ENCODE measurements around the gene KRT4. TPM values are rescaled to one million over a fixed set of nuclear protein-coding genes. Genes with fewer than 3 reads are reported as not detected.
A peak's percentile ranks its signal among the peaks of the same experiment; 100 is the strongest.

KRT4 gene
- total RNA-seq, 1 experiment from 2014 or later: 5.2 TPM

DNA sequence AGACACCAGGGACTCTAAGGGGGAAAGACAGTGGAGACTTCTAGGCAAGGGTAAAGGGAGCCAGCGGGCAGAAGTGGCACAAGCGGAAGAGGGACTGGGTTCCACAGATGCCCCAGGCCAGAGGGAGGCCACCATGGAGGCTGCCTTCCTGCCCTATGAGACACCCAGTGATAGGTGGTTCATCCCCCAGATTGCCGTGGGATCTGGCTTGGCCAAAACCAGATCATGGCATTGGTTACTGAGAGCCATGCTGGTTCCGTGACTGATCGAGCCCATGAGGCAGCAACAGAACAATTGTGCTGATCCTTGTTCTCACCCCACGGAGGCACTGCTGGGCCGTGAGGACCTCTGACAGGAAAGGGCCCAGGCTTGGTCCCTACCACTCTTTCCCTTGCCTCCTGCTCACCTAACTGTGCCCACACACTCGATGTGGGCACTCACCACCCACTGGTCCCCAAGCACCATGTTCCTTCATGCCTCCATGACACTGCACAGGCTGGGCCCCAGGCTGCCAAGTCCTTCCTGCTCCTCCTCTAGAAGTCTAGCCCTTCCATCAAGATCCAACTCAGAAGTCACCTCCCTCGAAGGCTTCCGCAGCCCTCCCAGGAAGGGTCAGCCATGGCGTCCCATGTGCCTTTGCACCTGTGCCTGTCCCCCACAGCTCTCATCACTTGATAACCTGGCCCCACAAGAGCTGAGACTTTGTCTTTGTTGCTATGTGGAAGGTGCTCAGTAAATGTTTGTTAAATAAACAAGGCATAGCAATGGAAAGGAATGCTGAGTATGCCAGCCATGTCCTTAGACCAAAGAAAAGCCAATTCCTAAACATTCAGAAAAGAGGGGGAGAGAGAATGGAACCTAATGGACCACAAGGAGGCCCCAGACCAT lies 12.9 kb upstream of the KRT4 start:
- POLR2A ChIA-PET: no interaction called here
- Mint-ChIP-seq H3K27ac (ENCODE audit: unreplicated experiment) (peak overlapping the region; percentile 99), H3K9me3 (ENCODE audit: unreplicated experiment) (no peaks in the 10 kb centered on the region)

GRCh38 chr12:52825961-52826360 lies 12.0 kb upstream of the KRT4 start:
- H3K36me3 Mint-ChIP-seq (ENCODE audit: insufficient read depth, unreplicated experiment): no peaks in the 10 kb centered on the region
- peak overlapping the region; percentile 99 for H3K27ac Mint-ChIP-seq (ENCODE audit: unreplicated experiment)
- no peak overlapping the region for H3K4me3 Mint-ChIP-seq (ENCODE audit: unreplicated experiment)

More for the DNA sequence above, 12.9 kb upstream of the KRT4 start:
- Mint-ChIP-seq H3K4me3 (ENCODE audit: unreplicated experiment) (peak overlapping the region; percentile 39), H3K4me1 (ENCODE audit: low read depth, unreplicated experiment) (peaks cover 21% of the 10 kb centered on the region), H3K27me3 (ENCODE audit: insufficient read depth, unreplicated experiment) (no peaks in the 10 kb centered on the region), H3K36me3 (ENCODE audit: insufficient read depth, unreplicated experiment) (no peaks in the 10 kb centered on the region)
- Histone ChIP-seq H3K27me3 (replicated peaks; ENCODE audit: control insufficient read depth, insufficient read depth, low read length) (no peaks in the 10 kb centered on the region), H3K9me3 (no peaks in the 10 kb centered on the region), H3K36me3 (ENCODE audit: control insufficient read depth, insufficient read depth, low read length) (no peaks in the 10 kb centered on the region), H3K4me3 (ENCODE audit: low read depth, low read length) (no peak overlapping the region), H3K4me1 (peaks cover 29% of the 10 kb centered on the region)
- CTCF ChIA-PET: interaction anchor here (0.7 to 1.8 kb wide), 3 partner anchors 13 to 51 kb away, joined by 4 to 6 read pairs (median 4); partner anchors contain the start of gene KRT4
- no TSS peak for BruUV-seq (replicated peaks)
- intact Hi-C loops (cut with micrococcal nuclease; ENCODE audit: unreplicated experiment): loop anchor here (2.0 kb wide), 1 partner anchor 38 kb away; no protein-coding TSS in a partner anchor
- DNase-seq: peak in 1 of 2 experiments; percentile 61
- no peak for TF ChIP-seq CTCF (IDR thresholded peaks at IDR 0.05; ENCODE audit: insufficient read depth in 1 of 2, low read depth in 1 of 2, low read length in 1 of 2, severe bottlenecking in 1 of 2, unreplicated experiment in 1 of 2)

More at GRCh38 chr12:52825961-52826360, 12.0 kb upstream of the KRT4 start:
- no TSS peak for BruUV-seq (replicated peaks)
- DNase-seq: no peak
- H3K4me3 ChIP-seq (ENCODE audit: low read depth, low read length): no peak overlapping the region
- Mint-ChIP-seq H3K9me3 (ENCODE audit: unreplicated experiment) (no peaks in the 10 kb centered on the region), H3K27me3 (ENCODE audit: insufficient read depth, unreplicated experiment) (no peaks in the 10 kb centered on the region), H3K4me1 (ENCODE audit: low read depth, unreplicated experiment) (peaks cover 21% of the 10 kb centered on the region)
- CTCF ChIA-PET: interaction anchor here (1.8 kb wide), 1 partner anchor 40 kb away, joined by 6 read pairs; no protein-coding TSS in a partner anchor
- H3K27me3 ChIP-seq (replicated peaks; ENCODE audit: control insufficient read depth, insufficient read depth, low read length): no peaks in the 10 kb centered on the region
- peaks cover 29% of the 10 kb centered on the region for H3K4me1 ChIP-seq
- POLR2A ChIA-PET: no interaction called here
- H3K36me3 ChIP-seq (ENCODE audit: control insufficient read depth, insufficient read depth, low read length): no peaks in the 10 kb centered on the region
- intact Hi-C loops (cut with micrococcal nuclease; ENCODE audit: unreplicated experiment): loop anchor here (2.0 kb wide), 1 partner anchor 39 kb away; no protein-coding TSS in a partner anchor
- no peaks in the 10 kb centered on the region for H3K9me3 ChIP-seq
- TF ChIP-seq CTCF (IDR thresholded peaks at IDR 0.05; ENCODE audit: insufficient read depth in 1 of 2, low read depth in 1 of 2, low read length in 1 of 2, severe bottlenecking in 1 of 2, unreplicated experiment in 1 of 2): no peak
